ENCODE data around the gene ZSWIM1. TPM values are rescaled to one million over a fixed set of nuclear protein-coding genes. Genes with fewer than 3 reads are reported as not detected.

ZSWIM1 gene
- total and polyA plus RNA-seq, 2 of the 13 experiments (the other 11 are each of a cell fraction or from before 2014, with no cell fraction given), result 9.5 to 11.7 TPM

- 95% methylated on average over 5 of the region's 5 CpGs for WGBS (ENCODE audit: low lambda C conversion rate)
- no peaks in the 10 kb centered on the region for H3K9me3 ChIP-seq (ENCODE audit: low read length)
- intact Hi-C loops (cut with micrococcal nuclease; ENCODE audit: unreplicated experiment) (no loop called here), in situ Hi-C loops (cut with HindIII; ENCODE audit: extremely low pct_ligation_motif_present, low pct_unique_long_range_greater_than_20kb) (no loop called here)
- H3K4me1 ChIP-seq (ENCODE audit: insufficient read depth, low read length), result peaks cover 4% of the 10 kb centered on the region; the same call in 1 of the 2 replicates
- no peaks in the 10 kb centered on the region for H4K20me1 ChIP-seq (ENCODE audit: insufficient read depth, low read length)
- ChIA-PET POLR2A (interaction anchor here (1.1 to 2.0 kb wide), 7 partner anchors 9 to 127 kb away, joined by 3 to 12 read pairs (median 3); partner anchors contain the start of genes ACOT8, SNX21 and ZSWIM3), CTCF (ENCODE audit: low intra/inter-chr PET ratio, low total read pairs) (no interaction called here)
- no peak overlapping the region for H3K4me3 ChIP-seq (replicated peaks in 1 of 3; ENCODE audit: insufficient read depth in 1 of 3, low read depth in 2 of 3, low read length in 3 of 3)
- DNase-seq (ENCODE audit: low spot score) (no peak), FAIRE-seq (no peak), ATAC-seq (no peak)
- H2AFZ ChIP-seq (ENCODE audit: low read length), result no peak overlapping the region
- TF ChIP-seq MLLT10 (CRISPR knock-in tag; IDR thresholded peaks at IDR 0.05), result no peak
- peak; percentile 2 for TF ChIP-seq AGO2 (optimal IDR thresholded peaks at IDR 0.05; ENCODE audit: low read depth, low read length)
- H3K36me3 ChIP-seq (replicated peaks in 1 of 2; ENCODE audit: control insufficient read depth in 1 of 2, insufficient read depth in 2 of 2, low read length in 2 of 2), result peaks cover 20 to 44% of the 10 kb centered on the region in 2 experiments
- no peak overlapping the region for H3K27ac ChIP-seq (ENCODE audit: extremely low read length, insufficient read depth, low read length)
- H3K79me2 ChIP-seq (ENCODE audit: insufficient read depth, low read length), result no peaks in the 10 kb centered on the region
- TSS peak; percentile 33 for BruUV-seq (replicated peaks)
- H3K4me2 ChIP-seq (ENCODE audit: low read depth, low read length), result no peak overlapping the region
- no peak overlapping the region for H3K9ac ChIP-seq (ENCODE audit: insufficient read depth, low read depth, low read length)
- H3K27me3 ChIP-seq (ENCODE audit: control insufficient read depth in 1 of 2, insufficient read depth in 2 of 2, low read length in 2 of 2), result no peaks in the 10 kb centered on the region
Measured at GRCh38 chr20:45842169-45842812, 38.7 kb upstream of the ZSWIM1 start.

GRCh38 chr20:45843506-45843905, 37.5 kb upstream of the ZSWIM1 start:
- no peak; the same call in 1 of the 3 replicates for ATAC-seq
- H2AFZ ChIP-seq (ENCODE audit: low read length), result no peak overlapping the region
- no peaks in the 10 kb centered on the region for H3K9me3 ChIP-seq (ENCODE audit: low read length)
- peaks cover 22 to 44% of the 10 kb centered on the region in 2 experiments for H3K36me3 ChIP-seq (replicated peaks in 1 of 2; ENCODE audit: control insufficient read depth in 1 of 2, insufficient read depth in 2 of 2, low read length in 2 of 2)
- no peak overlapping the region for H3K4me3 ChIP-seq (replicated peaks in 1 of 3; ENCODE audit: insufficient read depth in 1 of 3, low read depth in 2 of 3, low read length in 3 of 3)
- TF ChIP-seq ZSCAN30 (CRISPR knock-in tag; IDR thresholded peaks at IDR 0.05), result no peak
- no peak for TF ChIP-seq ZNF232 (CRISPR knock-in tag; IDR thresholded peaks at IDR 0.05; ENCODE audit: borderline replicate concordance)
- TF ChIP-seq NRL (CRISPR knock-in tag; IDR thresholded peaks at IDR 0.05; ENCODE audit: borderline replicate concordance), result 0 out of 2 replicates have a peak, but pooled peaks have one; percentile 23
- no peak for TF ChIP-seq ZMYM3 (CRISPR knock-in tag; IDR thresholded peaks at IDR 0.05)
- peak; percentile 91 for TF ChIP-seq AGO2 (optimal IDR thresholded peaks at IDR 0.05; ENCODE audit: low read depth, low read length)
- TF ChIP-seq RBM22 (optimal IDR thresholded peaks at IDR 0.05; ENCODE audit: low read length), result peak; percentile 40
- peaks cover 4% of the 10 kb centered on the region; the same call in 1 of the 2 replicates for H3K4me1 ChIP-seq (ENCODE audit: insufficient read depth, low read length)
- no peak for FAIRE-seq
- no peaks in the 10 kb centered on the region for H3K79me2 ChIP-seq (ENCODE audit: insufficient read depth, low read length)
- intact Hi-C loops (cut with micrococcal nuclease; ENCODE audit: unreplicated experiment) (no loop called here), in situ Hi-C loops (cut with HindIII; ENCODE audit: extremely low pct_ligation_motif_present, low pct_unique_long_range_greater_than_20kb) (no loop called here)
- no peak for DNase-seq (ENCODE audit: low spot score)
- CTCF ChIA-PET (ENCODE audit: low intra/inter-chr PET ratio, low total read pairs), result no interaction called here
- no peaks in the 10 kb centered on the region for H3K27me3 ChIP-seq (ENCODE audit: control insufficient read depth in 1 of 2, insufficient read depth in 2 of 2, low read length in 2 of 2)
- no peaks in the 10 kb centered on the region for H4K20me1 ChIP-seq (ENCODE audit: insufficient read depth, low read length)
- no peak overlapping the region for H3K4me2 ChIP-seq (ENCODE audit: low read depth, low read length)
- BruUV-seq (replicated peaks), result no TSS peak
- H3K9ac ChIP-seq (ENCODE audit: insufficient read depth, low read depth, low read length), result no peak overlapping the region
- POLR2A ChIA-PET, result interaction anchor here (0.9 to 1.7 kb wide), 2 partner anchors 14 to 20 kb away, joined by 3 read pairs; no protein-coding TSS in a partner anchor
- WGBS (ENCODE audit: low lambda C conversion rate), result 96% methylated on average over 14 of the region's 14 CpGs
- no peak overlapping the region for H3K27ac ChIP-seq (ENCODE audit: extremely low read length, insufficient read depth, low read length)
